GM12874 (cell line): Measurements from ENCODE around the gene UBTD2.

Experiments used
- TF ChIP-seq, protein P1 (sequence below): IDR thresholded peaks from 2 replicates; pipeline ENCODE4 v1.5.1; 2011; ENCODE audit warnings: low read depth, mild to moderate bottlenecking, control low read depth, low read length, moderate library complexity; ENCODE audit not compliant: insufficient read depth

Gene UBTD2

DNA sequence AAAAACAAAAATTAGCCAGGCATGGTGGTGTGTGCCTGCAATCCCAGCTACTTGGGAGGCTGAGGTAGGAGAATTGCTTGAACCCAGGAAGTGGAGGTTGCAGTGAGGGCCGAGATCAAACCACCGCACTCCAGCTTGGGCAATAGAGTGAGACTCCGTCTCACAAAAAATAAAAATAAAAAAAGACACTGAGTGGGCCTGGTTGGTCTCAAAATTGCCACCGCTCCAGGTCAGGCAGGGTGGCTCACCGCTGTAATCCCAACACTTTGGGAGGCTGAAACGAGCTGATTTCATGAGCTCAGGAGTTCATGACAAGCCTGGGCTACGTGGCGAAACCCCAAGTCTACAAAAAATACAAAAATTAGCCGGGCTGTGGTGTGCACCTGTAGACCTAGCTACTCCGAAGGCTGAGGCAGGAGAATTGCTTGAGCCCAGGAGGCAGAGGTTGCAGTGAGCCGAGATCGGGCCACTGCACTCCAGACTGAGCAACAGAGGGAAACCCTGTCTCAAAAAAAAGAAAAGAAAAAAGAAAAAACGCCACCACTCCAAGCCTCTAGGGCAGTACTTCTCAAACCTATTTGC lies 97.4 kb downstream of the UBTD2 start:
- TF ChIP-seq, protein P1, sequence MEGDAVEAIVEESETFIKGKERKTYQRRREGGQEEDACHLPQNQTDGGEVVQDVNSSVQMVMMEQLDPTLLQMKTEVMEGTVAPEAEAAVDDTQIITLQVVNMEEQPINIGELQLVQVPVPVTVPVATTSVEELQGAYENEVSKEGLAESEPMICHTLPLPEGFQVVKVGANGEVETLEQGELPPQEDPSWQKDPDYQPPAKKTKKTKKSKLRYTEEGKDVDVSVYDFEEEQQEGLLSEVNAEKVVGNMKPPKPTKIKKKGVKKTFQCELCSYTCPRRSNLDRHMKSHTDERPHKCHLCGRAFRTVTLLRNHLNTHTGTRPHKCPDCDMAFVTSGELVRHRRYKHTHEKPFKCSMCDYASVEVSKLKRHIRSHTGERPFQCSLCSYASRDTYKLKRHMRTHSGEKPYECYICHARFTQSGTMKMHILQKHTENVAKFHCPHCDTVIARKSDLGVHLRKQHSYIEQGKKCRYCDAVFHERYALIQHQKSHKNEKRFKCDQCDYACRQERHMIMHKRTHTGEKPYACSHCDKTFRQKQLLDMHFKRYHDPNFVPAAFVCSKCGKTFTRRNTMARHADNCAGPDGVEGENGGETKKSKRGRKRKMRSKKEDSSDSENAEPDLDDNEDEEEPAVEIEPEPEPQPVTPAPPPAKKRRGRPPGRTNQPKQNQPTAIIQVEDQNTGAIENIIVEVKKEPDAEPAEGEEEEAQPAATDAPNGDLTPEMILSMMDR = no peak

DNA sequence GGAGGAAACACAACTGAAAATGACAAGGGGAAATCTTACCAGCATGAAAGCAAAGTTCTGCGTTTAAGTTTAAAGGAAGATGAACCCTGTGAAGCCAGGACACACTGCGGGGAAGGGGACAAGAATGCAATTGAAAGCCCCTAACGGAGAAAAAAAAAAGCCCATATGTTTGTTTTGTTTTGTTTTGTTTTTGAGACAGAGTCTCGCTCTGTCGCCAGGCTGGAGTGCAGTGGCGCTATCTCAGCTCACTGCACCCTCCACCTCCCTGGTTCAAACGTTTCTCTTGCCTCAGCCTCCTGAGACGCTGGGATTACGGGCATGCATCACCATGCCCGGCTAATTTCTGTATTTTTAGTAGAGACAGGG lies 98.5 kb downstream of the UBTD2 start:
- TF ChIP-seq, protein P1 = no peak

DNA sequence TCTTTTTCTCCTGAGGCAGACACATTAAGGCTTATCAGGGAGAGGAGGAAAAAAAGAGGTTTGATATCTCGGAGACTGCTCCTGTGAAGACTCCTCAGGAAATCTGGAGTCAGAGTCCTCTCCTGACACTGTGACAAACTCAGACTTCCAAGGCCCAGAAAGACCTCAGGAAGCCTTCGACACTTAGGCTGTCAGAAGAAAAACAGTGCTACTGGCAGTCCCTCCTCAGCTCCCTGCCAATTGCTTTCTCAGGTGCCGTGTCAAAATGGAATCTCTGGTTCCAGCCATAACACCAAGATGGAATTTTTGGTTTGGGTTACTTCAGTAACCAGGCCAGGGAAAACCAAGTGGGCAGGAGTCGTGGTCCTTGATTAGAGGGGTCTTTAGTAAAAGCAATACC lies 99.7 kb downstream of the UBTD2 start:
- TF ChIP-seq, protein P1 = no peak

DNA sequence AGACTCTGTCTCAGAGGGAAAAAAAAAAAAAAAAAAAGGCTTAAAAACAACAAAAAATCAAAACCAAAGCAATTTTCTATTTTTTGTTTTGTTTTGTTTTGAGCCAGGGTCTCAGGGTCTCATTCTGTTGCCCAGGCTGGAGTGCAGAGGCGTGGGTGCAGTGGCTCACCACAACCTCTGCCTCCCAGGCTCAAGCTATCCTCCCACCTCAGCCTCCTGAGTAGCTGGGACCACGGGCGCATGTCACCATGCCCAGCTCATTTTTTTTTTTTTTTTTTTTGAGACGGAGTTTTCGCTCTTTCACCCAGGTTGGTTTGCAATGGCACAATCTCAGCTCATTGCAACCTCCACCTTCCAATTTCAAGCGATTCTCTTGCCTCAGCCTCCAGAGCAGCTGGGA lies 101.3 kb downstream of the UBTD2 start:
- TF ChIP-seq, protein P1 = no peak

DNA sequence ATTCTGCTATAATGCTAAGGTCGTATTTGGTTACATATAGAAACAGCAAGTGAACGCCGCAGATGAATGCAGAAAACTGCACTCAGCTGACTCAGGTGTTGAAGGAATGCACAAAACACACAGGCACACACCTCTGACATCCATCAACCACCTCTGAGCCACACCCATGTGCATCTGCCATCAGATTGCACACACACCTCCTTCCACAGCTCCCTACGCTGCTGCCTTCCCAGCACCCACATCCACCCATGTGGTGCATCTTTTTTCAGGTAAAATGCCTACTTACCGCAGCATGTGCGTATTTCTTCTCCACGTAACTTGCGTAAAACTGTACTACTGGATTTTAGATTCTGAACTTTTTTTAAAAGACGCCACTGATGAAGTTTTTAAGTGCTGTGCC lies 102.6 kb downstream of the UBTD2 start:
- TF ChIP-seq, protein P1 = no peak

DNA sequence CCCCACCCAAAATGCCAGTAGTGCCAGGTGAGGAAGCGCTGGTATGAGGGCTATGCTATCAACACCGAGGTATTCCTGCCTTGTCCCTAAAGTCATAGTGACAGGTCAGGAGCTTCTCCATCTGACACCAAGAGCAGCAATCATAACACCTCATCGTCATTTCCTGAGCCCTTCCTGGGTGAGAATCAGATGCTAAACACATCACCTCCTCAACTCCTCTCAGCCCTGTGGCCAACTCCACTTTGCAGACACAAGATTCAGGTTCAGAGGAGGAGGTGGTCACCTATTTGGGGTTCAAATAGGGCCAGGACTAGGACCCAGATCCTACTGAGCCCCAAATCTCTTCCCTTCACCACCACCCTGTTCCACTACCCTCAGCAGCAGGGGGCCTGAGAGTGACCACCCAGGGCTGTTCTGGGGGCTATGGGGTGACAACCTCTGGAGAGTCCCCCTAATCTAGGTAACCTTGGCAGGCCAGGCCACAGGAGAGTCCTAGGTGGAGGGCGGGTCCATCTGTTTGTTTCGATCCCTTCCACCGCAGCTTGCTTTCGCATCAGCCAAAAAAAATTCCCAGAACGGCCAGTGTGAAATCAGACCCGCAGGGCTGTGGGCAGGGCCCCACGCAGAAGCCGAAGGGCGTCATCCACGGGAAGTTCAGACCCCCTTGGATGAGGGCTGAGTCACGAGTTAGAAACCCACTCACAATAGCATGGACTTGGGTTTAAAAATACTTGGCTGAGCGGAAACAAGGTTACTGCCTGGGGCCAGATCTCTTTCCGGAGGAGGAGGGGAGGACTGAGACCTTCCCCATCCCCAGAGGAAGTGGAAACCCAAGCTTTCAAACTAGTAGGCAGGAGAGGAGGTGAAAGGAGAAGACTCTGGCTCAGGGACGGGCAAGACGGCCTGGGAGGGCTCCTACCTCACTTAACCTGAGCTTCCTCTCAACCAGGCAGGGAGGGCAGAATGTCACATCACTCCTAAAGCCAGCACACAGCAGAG lies 104.3 kb downstream of the UBTD2 start:
- TF ChIP-seq, protein P1 = no peak

DNA sequence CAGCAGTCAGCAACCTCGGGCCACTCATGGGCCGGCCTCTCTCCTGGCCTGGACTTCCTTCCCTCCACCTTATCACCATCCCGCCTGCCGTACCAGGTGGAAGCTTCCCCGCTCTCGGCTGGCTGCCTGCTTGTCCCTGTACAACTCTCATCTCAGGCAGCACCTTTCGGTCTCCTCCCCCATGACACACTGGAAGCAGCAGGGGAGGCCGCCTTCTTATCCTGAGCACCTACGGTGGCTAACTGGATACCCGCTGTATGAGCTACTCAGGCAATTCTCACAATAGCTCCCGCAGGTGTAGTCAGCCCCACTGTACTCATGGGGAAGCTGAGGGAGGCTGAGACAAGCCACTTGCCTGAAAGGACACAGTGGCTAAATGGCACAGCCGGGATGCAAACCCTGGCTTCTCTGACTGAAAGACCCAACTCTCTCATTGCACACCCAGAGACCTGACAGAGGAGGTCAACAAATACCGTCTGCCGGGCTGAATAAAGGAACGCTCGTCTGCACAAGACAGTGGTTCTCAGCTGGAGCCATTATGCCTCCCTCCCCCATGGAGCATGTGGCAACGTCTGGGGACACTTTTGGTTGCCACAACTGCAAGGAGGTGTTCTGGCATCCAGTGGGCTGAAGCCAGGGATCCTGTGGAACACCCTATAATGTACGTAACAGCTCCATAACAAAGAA lies 105.1 kb downstream of the UBTD2 start:
- TF ChIP-seq, protein P1 = no peak
